Measurements from ENCODE around the gene SNX27.
"Not testable (repeated sequence)": the region's sequence is repeated elsewhere in the genome, so short reads cannot be mapped to it uniquely, and the experiment has no call there.

Gene SNX27

DNA sequence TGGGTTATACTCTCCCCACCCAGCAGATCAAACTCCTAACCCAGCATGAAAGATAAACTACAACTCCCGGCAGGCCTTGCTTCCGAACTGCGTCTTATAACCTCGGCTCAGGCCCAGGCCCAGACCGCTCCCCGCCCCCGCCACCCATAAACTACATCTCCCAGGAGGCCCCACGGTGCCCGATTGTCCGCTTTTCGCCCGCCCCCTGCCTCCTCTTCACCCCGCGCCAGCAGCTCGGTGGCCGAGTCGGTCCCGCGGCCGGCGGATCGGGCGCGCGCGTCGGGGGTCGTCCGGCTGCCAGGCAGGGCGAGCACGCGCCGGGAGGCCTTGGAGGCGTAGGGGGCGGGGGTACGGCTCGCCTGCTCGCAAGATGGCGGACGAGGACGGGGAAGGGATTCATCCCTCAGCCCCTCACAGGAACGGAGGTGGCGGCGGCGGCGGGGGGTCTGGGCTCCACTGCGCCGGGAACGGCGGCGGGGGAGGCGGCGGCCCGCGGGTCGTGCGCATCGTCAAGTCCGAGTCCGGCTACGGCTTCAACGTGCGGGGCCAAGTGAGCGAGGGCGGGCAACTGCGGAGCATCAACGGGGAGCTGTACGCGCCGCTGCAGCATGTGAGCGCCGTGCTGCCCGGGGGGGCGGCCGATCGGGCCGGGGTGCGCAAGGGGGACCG lies at the start of gene SNX27:
SNX27 (plus strand) TSS at position 219 of the 669 bp plus-strand sequence; CDS start at position 371, 152 bp downstream.
- peak; percentile 92 for DNase-seq

DNA sequence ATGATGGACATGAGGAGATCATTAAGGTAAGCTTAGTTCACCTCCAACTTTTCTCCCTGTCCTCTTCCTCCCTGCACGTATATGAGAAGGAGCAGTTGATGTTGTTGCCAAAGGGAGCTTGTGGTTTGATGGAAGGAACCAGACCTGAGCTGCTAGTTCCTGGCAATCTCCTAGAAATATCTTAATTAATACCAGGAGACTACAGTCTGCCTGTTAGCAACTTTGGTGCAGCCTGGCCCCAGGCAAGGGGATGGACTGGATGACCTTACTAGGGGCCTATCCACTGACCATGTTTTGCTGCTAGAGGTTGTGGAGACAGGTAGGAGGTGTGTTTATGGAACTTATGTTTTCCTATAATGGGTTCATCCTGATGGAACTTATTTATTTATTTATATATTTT lies 49.2 kb upstream of the SNX27 start:
- no peak for DNase-seq

DNA sequence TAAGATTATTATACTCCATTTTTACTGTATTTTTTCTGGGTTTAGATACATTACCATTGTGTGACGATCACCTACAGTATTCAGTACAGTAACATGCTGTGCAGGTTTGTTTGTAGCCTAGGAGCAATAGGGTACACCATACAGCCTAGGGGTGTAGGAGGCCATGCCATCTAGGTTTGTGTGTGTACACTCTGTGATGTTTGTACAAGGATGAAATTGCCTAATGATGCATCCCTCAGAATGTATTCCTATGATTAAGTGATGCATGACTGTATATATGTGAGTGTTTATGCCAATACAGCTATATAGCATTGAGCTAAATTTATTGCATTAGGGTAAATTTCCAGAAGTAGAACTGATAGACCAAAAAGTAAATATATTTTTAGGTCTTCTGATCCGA lies 48.5 kb upstream of the SNX27 start:
- no peak for DNase-seq

DNA sequence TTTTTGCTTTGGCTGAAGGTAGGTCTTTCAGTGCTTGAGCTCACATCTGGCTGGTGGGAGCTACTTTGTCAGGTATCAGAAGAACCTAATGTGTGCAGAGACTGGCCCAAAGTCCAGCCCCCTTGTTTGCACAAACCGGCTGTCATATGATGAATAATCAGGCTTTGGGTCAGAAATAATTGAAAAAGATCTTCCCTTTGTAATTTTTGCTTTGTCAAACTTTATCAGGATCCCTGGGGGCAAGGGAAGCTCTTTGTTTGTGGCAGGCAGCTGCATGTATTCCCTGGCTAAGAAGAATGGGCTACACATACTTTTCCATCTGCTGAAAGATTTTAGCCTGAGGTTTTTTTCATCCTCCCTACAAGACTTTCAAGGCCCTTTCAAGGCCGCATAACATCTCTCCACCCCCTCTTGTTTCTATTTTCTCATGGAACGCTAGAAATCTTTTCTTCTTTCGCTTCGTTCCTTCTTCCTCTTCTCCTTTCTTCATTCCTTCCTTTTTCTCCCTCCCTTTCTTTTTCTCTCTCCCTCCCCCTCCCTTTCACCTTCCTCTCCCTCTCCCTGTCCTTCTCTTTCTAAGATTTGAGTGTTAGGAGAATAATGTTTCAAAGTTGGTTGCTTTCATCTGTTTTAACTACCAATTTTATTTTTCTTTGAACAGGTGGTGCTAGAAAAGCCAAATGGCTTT lies 46.2 kb upstream of the SNX27 start:
- DNase-seq = no peak

DNA sequence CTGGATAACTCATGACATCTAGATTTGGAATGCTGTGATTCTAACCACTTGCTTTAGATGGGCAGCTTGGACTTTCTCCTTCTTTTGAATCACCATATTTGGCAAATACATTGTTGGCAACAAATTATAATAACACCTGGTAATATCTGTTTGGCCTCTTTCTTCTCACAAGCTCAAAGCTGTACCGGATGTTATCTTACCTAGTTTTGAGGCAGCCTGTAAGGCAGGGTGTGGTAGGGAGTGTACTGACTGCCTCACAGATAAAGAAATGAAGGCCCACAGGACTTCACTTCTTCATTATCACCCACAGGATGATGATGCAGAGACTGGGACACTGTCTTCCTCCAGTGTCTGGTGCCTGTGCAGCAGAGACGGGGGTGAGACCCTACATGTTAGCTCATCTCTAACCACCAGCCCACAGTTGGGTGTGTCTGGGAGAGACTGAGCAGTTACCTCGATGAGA lies 43.2 kb upstream of the SNX27 start:
- no peak for DNase-seq

- no peak for DNase-seq
These were observed 41.0 kb upstream of the SNX27 start for GRCh38 chr1:151570819-151571218.

DNA sequence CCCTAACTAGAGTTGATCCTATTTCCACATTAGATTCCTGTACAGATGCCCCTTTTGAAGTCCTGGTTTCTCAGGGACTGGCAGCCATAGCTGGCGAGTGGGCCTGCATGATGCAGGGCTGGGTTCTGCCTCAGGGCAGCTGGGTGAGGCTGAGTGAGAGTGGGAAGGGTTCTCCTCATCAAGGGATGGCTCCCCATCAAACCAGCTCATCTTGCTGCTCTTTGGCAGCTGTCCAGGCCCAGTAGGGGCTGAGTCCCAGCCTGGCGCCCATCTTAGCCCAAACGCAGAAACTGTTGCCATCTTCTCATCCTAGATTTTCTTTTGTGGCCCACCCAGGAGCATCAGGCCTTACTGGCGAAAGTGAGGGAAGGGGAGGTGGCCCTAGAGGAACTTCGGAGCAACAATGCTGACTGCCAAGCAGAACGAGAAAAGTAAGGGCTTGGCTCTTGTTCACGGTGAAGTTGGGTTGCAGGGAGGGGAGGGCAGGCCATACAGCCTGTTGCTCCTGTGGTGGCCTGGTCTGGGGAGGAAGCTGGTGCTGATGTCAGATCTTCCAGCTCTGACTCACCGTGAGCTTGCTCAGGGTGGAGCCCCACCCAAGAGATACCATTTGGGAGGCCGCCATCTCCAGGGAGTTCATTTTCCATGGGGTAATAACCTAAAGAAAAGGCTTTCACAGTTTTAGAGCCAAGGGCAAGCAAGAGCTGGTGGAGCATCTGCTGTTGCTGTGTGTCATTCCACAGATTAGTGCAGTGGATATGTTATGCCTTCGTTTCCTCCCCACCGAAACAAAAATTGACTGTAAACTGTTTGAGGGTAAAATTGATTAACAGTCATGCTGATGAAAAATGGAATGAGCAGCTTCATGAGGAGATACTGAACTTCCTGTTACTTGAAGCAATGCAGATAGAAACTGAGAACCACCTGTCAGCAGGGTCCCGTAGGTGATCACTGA lies 37.0 kb upstream of the SNX27 start:
- DNase-seq = no peak

DNA sequence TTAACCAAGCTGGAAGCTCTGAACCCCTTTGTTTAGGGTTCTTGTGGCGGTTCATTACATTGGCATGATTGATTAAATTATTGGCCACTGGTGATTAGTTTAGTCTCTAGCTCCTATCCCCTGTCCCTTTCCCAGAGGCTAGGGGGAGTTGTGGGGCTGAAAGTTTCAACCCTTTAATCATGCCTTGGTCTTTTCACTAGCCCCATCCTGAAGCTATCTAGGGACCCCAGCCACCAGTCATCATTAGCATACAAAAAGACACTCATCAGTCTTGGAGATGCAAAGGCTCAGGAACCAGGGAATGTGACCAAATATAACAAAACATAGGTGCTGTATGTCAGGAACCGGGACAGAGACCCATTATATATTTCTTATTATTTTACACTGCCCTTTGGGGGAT lies 34.7 kb upstream of the SNX27 start:
- no peak for DNase-seq

- no peak for DNase-seq
These were observed 32.9 kb upstream of the SNX27 start for GRCh38 chr1:151578941-151579340.

DNA sequence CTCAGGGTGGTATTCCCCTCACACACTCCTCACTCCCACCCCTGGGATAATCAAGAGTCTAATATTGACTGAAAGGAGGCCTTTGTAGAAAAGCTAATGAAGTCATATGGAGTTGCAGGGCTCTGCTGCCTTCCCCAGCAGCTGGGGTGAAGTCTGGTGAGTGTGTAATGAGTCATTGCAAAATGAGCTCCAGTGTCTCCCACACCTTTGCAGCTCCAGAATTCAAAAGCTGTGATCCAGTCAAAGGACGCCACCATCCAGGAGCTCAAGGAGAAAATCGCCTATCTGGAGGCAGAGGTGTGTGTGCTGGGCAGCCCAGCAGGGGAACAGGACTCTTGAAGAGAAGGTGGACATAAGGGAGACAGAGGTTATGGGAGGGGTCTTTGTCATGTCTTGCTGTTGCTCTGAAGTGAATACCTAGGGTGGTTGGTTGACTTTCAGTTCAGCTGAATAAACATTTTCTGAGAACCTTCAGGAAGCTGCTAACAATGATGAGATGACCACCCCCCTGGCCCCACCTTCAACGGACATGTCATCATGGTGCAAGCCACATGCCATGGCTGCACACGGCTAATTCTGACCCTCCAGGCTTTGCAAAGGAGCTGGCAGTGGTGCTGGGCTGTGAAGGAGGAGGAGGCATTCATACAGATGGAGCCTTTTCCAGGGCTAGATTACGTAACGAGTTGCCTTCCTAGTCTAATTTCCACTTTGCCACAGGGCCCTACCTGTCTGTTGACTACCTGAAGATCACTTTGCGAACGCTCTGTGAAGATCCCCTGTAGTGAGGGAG lies 32.2 kb upstream of the SNX27 start:
- DNase-seq = no peak

GRCh38 chr1:151581451-151581850 lies 30.4 kb upstream of the SNX27 start:
- no peak for DNase-seq

- DNase-seq = no peak
These were observed 29.9 kb upstream of the SNX27 start for GRCh38 chr1:151581921-151582320.

DNA sequence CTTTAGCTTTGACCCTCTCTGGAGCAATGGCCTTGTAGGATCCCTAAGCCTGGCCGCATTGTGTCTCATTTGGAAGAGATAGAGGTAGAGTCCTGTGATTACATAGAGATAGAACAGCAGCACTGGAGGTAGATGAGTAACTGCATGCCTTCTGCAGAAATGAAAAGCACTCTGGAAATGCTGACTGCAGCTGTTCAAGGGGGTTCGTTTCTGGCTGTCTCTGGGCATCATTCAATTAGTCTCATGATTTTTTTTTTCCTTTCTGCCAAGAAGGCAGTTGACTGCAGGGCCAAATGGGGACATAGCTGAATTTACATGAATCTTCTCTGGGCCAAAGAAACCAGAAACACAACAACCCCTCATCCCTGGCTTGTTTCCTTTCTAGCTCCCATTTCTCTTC lies 28.1 kb upstream of the SNX27 start:
- no peak for DNase-seq

DNA sequence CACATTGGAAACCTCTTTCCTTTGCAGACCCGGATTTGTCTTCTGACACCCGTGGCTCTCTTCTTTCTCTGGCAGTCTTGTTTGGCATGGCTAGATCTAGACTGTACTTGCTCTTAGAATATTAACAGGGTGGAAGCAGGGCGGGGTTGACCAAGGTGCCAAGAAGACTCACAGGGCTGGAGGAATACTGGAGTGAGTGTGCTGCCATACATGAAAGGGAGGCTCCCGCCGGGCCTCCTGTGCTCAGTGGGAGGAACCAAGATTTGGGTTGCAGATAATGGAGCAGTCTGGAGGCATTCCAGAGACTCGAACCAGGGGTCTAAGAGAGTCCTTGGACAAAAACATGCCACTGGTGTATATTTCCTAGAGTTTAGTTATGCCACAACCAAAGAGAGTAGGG lies 27.6 kb upstream of the SNX27 start:
- DNase-seq = no peak

GRCh38 chr1:151584780-151585179 lies 27.1 kb upstream of the SNX27 start:
- DNase-seq = no peak

- no peak for DNase-seq
These were observed 26.2 kb upstream of the SNX27 start for GRCh38 chr1:151585622-151586021.

DNA sequence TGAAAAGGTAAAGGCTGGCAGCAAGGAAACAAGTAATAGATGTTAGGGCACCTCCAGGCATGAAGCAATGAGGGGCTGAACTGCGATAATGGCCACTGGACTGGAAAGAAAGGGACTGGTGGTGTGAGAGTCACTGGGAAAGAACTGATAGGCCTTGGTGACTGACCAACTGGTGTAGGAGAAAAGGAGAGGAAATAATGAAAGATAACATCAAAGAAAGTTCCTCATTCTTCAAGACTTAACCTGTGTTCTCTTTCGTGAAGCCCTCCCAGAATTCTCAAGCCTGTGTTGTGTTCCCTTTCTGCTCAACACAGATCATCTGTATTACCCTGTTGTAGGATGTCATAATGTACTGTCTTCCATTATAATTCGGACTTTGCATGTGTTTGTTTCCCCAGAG lies 20.9 kb upstream of the SNX27 start:
- DNase-seq = no peak

- no peak for DNase-seq
These were observed 18.1 kb upstream of the SNX27 start for GRCh38 chr1:151593730-151594129.

- DNase-seq = peak; percentile 80
These were observed 17.7 kb upstream of the SNX27 start for GRCh38 chr1:151594143-151594625.

DNA sequence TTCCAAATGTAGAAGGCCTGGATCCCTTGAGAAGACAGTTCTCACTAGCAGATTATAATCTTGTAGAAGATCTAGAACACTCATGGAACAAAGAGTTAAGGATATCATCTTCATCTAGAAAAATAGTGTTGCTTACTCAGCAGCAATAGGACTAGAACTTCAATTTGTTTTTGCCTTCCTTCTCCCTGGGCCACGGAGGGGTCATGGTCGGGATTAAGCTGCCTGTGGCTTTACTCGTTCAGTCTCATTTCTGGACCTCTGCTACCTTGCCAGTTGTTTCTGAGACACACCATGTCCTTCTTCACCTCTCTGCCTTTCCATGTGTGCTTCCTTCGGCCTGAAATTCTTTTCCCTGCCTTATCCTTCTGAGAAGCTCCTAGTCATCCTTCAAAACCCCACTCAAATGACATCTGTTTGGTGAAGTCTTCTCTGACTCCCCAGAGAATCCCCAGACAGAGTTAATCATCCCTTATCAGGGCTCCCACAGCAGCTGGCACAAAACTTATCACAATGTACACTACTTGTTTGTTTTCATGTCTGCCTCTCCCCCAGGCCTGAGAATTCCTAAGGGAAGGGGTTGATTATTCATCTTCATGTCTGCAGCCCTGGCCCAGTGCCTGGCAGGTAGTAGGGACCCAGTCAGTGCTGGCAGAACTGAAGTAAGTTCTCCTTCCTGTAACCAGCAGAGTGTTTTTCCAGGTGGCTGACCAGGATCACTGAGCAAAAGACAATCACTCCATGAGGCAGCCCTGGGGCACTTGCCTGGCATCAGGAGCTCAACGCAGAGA lies 15.5 kb upstream of the SNX27 start:
- DNase-seq = no peak

GRCh38 chr1:151602550-151602949 lies 9.3 kb upstream of the SNX27 start:
- DNase-seq = not testable (repeated sequence)

- DNase-seq = no peak
These were observed 7.6 kb upstream of the SNX27 start for GRCh38 chr1:151604291-151604690.

Measured in stimulated activated naive CD4-positive, alpha-beta T cell treated with Interleukin-2 at 50 U/mL for 16 hours (primary cell).